ENCODE data around the gene INSRR.

INSRR gene

GRCh38 chr1:156795374-156795733 lies 63.6 kb downstream of the INSRR start:
- TF ChIP-seq CTCF (IDR thresholded peaks at IDR 0.05; ENCODE audit: insufficient read depth, low read length, poor library complexity, severe bottlenecking) = no peak
- Histone ChIP-seq H3K27me3 (replicated peaks; ENCODE audit: control insufficient read depth, insufficient read depth, low read length) (no peaks in the 10 kb centered on the region), H3K36me3 (ENCODE audit: control insufficient read depth, insufficient read depth, low read length) (peaks cover 30% of the 10 kb centered on the region), H3K4me3 (replicated peaks; ENCODE audit: low read depth, low read length) (no peak overlapping the region)
- DNase-seq (ENCODE audit: extremely low read depth, insufficient read length) = no peak

- H3K36me3 ChIP-seq (ENCODE audit: control insufficient read depth, insufficient read depth, low read length) = peaks cover 28% of the 10 kb centered on the region
- H3K27me3 ChIP-seq (replicated peaks; ENCODE audit: control insufficient read depth, insufficient read depth, low read length) = no peaks in the 10 kb centered on the region
- H3K4me3 ChIP-seq (replicated peaks; ENCODE audit: low read depth, low read length) = no peak overlapping the region
- no peak for TF ChIP-seq CTCF (IDR thresholded peaks at IDR 0.05; ENCODE audit: insufficient read depth, low read length, poor library complexity, severe bottlenecking)
- no peak for DNase-seq (ENCODE audit: extremely low read depth, insufficient read length)
Measured at GRCh38 chr1:156794506-156795373, 64.2 kb downstream of the INSRR start.

Measured in GM06990 (cell line).